Calu3 (cell line): Measurements from ENCODE around the gene RESP18. TPM values are rescaled to one million over a fixed set of nuclear protein-coding genes. Genes with fewer than 3 reads are reported as not detected.

ENCODE experiments used
- BruUV-seq: library from RNA; stranded (reverse); fragments of 400-500 nt; replicated peaks from 2 replicates; lab custom pipeline; 2021; lab: Mats Ljungman, UMichigan
- CTCF ChIA-PET: fragments of 300-600 bp; sonication (Branson Sonifier 250); formaldehyde crosslinking; loops from one replicate; lab custom pipeline; 2022; ENCODE audit warnings: antibody characterized with exemption; lab: Charles Lee
- DNase-seq: peaks from one replicate; pipeline ENCODE4 v3.0.0; 2022
- H3K27ac Mint-ChIP-seq: one replicate; pipeline ENCODE4 v1.8.0; 2022; ENCODE audit warnings: mixed read lengths; ENCODE audit not compliant: unreplicated experiment
- H3K27me3 Mint-ChIP-seq: one replicate; pipeline ENCODE4 v1.8.0; 2022; ENCODE audit warnings: mixed read lengths; ENCODE audit not compliant: unreplicated experiment
- H3K36me3 Mint-ChIP-seq: one replicate; pipeline ENCODE4 v1.8.0; 2022; ENCODE audit warnings: mild to moderate bottlenecking, moderate library complexity, mixed read lengths; ENCODE audit not compliant: insufficient read depth, unreplicated experiment
- H3K4me1 Mint-ChIP-seq: one replicate; pipeline ENCODE4 v1.8.0; 2022; ENCODE audit warnings: mild to moderate bottlenecking, low read depth, mixed read lengths; ENCODE audit not compliant: unreplicated experiment
- H3K4me3 Mint-ChIP-seq: one replicate; pipeline ENCODE4 v1.8.0; 2022; ENCODE audit warnings: mild to moderate bottlenecking, low read depth, moderate library complexity, mixed read lengths; ENCODE audit not compliant: unreplicated experiment
- H3K9me3 Mint-ChIP-seq: one replicate; pipeline ENCODE4 v1.8.0; 2022; ENCODE audit warnings: low read depth, mixed read lengths; ENCODE audit not compliant: unreplicated experiment
- intact Hi-C: fragments of 100-400 bp; cut with micrococcal nuclease; formaldehyde crosslinking; loops from one replicate; pipeline ENCODE4 v1.10.0; 2022; ENCODE audit not compliant: unreplicated experiment
- total RNA-seq: library from RNA; stranded (reverse); gene quantifications from 2 replicates; pipeline ENCODE4 v1.2.3, GENCODE V29; 2022
- TF ChIP-seq, protein P1 (sequence below): fragments of 200-600 bp; IDR thresholded peaks from one replicate; pipeline ENCODE4 v1.8.0; 2022; ENCODE audit warnings: antibody characterized with exemption; ENCODE audit not compliant: unreplicated experiment

RESP18 gene
- total RNA-seq, 1 experiment from 2014 or later = not detected

GRCh38 chr2:219352448-219353023, 20.0 kb upstream of the RESP18 start:
- Mint-ChIP-seq H3K9me3 (no peaks in the 10 kb centered on the region), H3K36me3 (no peaks in the 10 kb centered on the region), H3K27ac (no peak overlapping the region), H3K4me1 (no peaks in the 10 kb centered on the region), H3K27me3 (peaks cover 82% of the 10 kb centered on the region), H3K4me3 (no peak overlapping the region)
- CTCF ChIA-PET = no interaction called here
- peak; percentile 81 for DNase-seq
- no TSS peak for BruUV-seq
- TF ChIP-seq, protein P1, sequence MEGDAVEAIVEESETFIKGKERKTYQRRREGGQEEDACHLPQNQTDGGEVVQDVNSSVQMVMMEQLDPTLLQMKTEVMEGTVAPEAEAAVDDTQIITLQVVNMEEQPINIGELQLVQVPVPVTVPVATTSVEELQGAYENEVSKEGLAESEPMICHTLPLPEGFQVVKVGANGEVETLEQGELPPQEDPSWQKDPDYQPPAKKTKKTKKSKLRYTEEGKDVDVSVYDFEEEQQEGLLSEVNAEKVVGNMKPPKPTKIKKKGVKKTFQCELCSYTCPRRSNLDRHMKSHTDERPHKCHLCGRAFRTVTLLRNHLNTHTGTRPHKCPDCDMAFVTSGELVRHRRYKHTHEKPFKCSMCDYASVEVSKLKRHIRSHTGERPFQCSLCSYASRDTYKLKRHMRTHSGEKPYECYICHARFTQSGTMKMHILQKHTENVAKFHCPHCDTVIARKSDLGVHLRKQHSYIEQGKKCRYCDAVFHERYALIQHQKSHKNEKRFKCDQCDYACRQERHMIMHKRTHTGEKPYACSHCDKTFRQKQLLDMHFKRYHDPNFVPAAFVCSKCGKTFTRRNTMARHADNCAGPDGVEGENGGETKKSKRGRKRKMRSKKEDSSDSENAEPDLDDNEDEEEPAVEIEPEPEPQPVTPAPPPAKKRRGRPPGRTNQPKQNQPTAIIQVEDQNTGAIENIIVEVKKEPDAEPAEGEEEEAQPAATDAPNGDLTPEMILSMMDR = peak; percentile 76
- intact Hi-C loops = loop anchor here (2.0 kb wide), 1 partner anchor 192 kb away; the partner anchor contains the start of gene NHEJ1

DNA sequence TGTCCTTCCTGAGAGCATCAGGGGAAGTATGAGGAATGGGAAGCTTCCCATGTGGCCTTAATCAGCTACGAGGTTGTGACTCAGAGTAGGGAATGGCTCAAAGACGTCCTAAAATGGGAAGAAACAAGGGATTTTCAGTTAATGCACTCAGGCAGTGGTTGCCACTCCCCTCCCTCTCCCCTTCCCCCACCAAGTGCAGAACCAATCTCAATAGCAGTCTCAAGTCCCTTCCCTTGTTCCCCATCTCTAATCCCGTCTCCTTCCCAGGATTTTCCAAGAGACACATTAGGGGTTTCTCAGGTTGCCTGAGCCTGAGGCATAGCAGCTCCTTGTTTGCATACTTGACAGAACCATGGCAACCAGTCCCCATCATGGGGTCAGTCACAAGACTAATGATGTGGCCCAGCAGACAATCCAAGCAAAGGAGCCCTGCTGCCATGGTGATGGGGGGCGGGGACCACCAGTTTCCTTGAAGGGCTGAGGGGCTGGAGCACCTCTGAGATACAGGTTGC, 18.2 kb upstream of the RESP18 start:
- CTCF ChIA-PET = interaction anchor here (0.6 kb wide), 1 partner anchor 837 kb away, joined by 3 read pairs; no protein-coding TSS in a partner anchor
- H3K4me1 Mint-ChIP-seq = no peaks in the 10 kb centered on the region
- H3K36me3 Mint-ChIP-seq = no peaks in the 10 kb centered on the region
- peaks cover 83% of the 10 kb centered on the region for H3K27me3 Mint-ChIP-seq
- no peak overlapping the region for H3K4me3 Mint-ChIP-seq
- TF ChIP-seq, protein P1 = no peak
- DNase-seq = no peak
- no peak overlapping the region for H3K27ac Mint-ChIP-seq
- no TSS peak for BruUV-seq
- intact Hi-C loops = no loop called here
- no peaks in the 10 kb centered on the region for H3K9me3 Mint-ChIP-seq

DNA sequence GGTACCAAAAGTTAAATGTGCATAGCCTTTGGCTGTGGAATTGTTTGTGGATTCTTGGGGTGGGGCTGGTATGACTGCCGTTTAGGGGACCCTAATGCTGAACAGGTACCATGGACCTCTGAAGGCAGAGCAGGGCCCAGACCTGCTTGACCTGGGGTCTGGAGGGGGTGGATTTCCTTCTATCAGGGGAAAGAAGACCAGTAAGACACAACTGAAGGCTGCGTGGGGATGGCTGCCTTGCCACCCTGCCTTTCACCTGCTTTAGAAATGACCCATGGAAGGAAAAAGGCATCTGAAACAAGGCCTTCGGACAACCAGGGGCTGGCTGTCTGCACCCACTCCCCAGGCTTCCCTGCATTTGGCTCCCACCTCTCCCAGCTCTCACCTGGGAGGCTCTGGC, 17.7 kb upstream of the RESP18 start:
- no peaks in the 10 kb centered on the region for H3K36me3 Mint-ChIP-seq
- no peaks in the 10 kb centered on the region for H3K9me3 Mint-ChIP-seq
- intact Hi-C loops = no loop called here
- DNase-seq = no peak
- H3K4me1 Mint-ChIP-seq = peaks cover 2% of the 10 kb centered on the region
- H3K27me3 Mint-ChIP-seq = peaks cover 83% of the 10 kb centered on the region
- TF ChIP-seq, protein P1 = no peak
- H3K4me3 Mint-ChIP-seq = no peak overlapping the region
- no peak overlapping the region for H3K27ac Mint-ChIP-seq
- no TSS peak for BruUV-seq
- CTCF ChIA-PET = interaction anchor here (0.6 to 1.0 kb wide), 2 partner anchors 55 to 837 kb away, joined by 3 to 4 read pairs; no protein-coding TSS in a partner anchor

DNA sequence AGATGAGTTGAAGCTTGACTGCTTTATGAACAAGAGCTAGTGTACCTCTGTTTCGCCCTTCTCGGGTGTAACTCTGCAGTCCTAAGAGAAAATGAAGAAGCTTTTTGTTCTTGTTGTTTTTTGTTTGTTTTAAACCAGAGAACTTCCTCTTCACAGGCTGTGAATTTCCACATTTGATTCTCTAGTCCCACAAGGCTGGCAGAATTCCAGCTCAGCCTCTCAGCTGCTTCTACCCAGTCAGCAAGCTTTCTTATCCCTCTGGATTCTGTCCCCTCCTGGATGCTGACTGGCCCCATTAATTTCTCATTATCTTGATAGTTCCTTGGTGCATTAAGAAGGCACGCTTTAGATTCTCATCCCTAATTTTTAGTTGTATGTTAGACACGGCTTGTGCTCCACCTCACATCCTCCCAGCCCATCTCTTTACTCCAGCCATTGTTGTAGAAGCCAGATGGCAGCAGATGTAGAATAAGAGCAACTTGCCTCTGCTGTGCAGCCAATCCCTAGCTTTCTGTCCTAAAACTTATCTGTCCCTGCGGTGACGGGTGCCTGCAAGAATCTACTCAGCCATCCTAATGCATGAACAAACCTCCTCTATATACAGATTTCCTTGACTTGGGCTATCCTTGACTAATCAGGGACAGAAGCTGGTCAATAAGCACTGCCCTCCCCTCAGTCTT, 12.3 kb upstream of the RESP18 start:
- intact Hi-C loops = no loop called here
- Mint-ChIP-seq H3K27ac (peak overlapping the region; percentile 14), H3K4me1 (peaks cover 10% of the 10 kb centered on the region), H3K4me3 (no peak overlapping the region), H3K27me3 (peaks cover 58% of the 10 kb centered on the region), H3K9me3 (no peaks in the 10 kb centered on the region), H3K36me3 (no peaks in the 10 kb centered on the region)
- TF ChIP-seq, protein P1 = no peak
- peak; percentile 62 for DNase-seq
- BruUV-seq = no TSS peak
- CTCF ChIA-PET = interaction anchor here (0.8 to 1.3 kb wide), 4 partner anchors 9 to 190 kb away, joined by 3 read pairs; no protein-coding TSS in a partner anchor
